PC-9 (cell line): ENCODE results near the gene CELF1. TPM values are rescaled to one million over a fixed set of nuclear protein-coding genes. Genes with fewer than 3 reads are reported as not detected.

Experiments used
- Bru-seq: library from RNA; stranded (reverse); fragments of 400-500 nt; gene quantifications from one replicate; lab custom pipeline; 2021; lab: Mats Ljungman, UMichigan
- BruChase-seq, 2 experiments: library from RNA; stranded (reverse); fragments of 400-500 nt; gene quantifications; one replicate each; lab custom pipeline; 2021; lab: Mats Ljungman, UMichigan
- BruUV-seq: library from RNA; stranded (reverse); fragments of 400-500 nt; replicated peaks from 2 replicates; lab custom pipeline; 2021; lab: Mats Ljungman, UMichigan
- CTCF ChIA-PET: fragments of 300-600 bp; sonication (Branson Sonifier 250); formaldehyde crosslinking; loops from one replicate; lab custom pipeline; 2022; ENCODE audit warnings: antibody characterized with exemption; lab: Charles Lee
- POLR2A ChIA-PET: fragments of 300-600 bp; sonication (Branson Sonifier 250); formaldehyde crosslinking; loops from one replicate; lab custom pipeline; 2022; ENCODE audit warnings: antibody characterized with exemption; ENCODE audit not compliant: unreplicated experiment; lab: Charles Lee
- DNase-seq, 2 experiments: peaks; one replicate each; pipeline versions ENCODE4 v3.0.0 to v3.0.0-alpha.2; 2015 to 2022; ENCODE audit warnings: mixed read lengths in 1 of 2
- H2AFZ ChIP-seq: fragments of 200-600 bp; sonication (generic); 2 replicates; pipeline ENCODE4 v1.8.1; 2017; ENCODE audit warnings: antibody characterized with exemption
- H3F3A ChIP-seq: fragments of 200-600 bp; sonication (generic); 2 replicates; pipeline ENCODE4 v1.8.1; 2017; ENCODE audit warnings: antibody characterized with exemption, mild to moderate bottlenecking, low read depth; ENCODE audit not compliant: insufficient read depth
- H3K27ac ChIP-seq: fragments of 200-600 bp; sonication (generic); 2 replicates; pipeline ENCODE4 v1.6.1; 2016; ENCODE audit warnings: mixed run types
- H3K27me3 ChIP-seq: fragments of 200-600 bp; sonication (generic); 2 replicates; pipeline ENCODE4 v1.6.1; 2016; ENCODE audit warnings: low read depth, mixed run types; ENCODE audit not compliant: insufficient read depth
- H3K36me3 ChIP-seq: fragments of 200-600 bp; sonication (generic); 2 replicates; pipeline ENCODE4 v1.6.1; 2016; ENCODE audit warnings: low read depth, mixed run types
- H3K4me1 ChIP-seq: fragments of 200-600 bp; sonication (generic); replicated peaks from 2 replicates; pipeline ENCODE4 v1.6.1; 2016; ENCODE audit warnings: mixed run types; ENCODE audit not compliant: insufficient read depth
- H3K4me2 ChIP-seq: fragments of 200-600 bp; sonication (generic); 2 replicates; pipeline ENCODE4 v1.6.1; 2017; ENCODE audit warnings: mixed run types
- H3K4me3 ChIP-seq: fragments of 200-600 bp; sonication (generic); 2 replicates; pipeline ENCODE4 v1.6.1; 2016; ENCODE audit warnings: mixed run types
- H3K79me2 ChIP-seq: fragments of 200-600 bp; sonication (generic); 2 replicates; pipeline ENCODE4 v1.6.1; 2017; ENCODE audit warnings: low read depth, mixed run types
- H3K9me2 ChIP-seq: fragments of 200-600 bp; sonication (generic); 2 replicates; pipeline ENCODE4 v1.8.1; 2017; ENCODE audit warnings: mild to moderate bottlenecking; ENCODE audit not compliant: insufficient read depth
- H3K9me3 ChIP-seq: fragments of 200-600 bp; sonication (generic); 2 replicates; pipeline ENCODE4 v1.8.1; 2016; ENCODE audit warnings: low read depth; ENCODE audit not compliant: insufficient read depth
- H4K20me1 ChIP-seq: fragments of 200-600 bp; sonication (generic); 2 replicates; pipeline ENCODE4 v1.8.1; 2017; ENCODE audit not compliant: insufficient read depth
- CTCF ChIP-seq: fragments of 200-600 bp; sonication (generic); conservative IDR thresholded peaks from 2 replicates; pipeline ENCODE4 v1.6.1; 2017; ENCODE audit warnings: mixed run types, antibody characterized with exemption, mild to moderate bottlenecking, moderate library complexity
- EZH2 ChIP-seq: fragments of 200-600 bp; sonication (generic); IDR thresholded peaks from 2 replicates; pipeline ENCODE4 v1.8.0; 2017; ENCODE audit warnings: antibody characterized with exemption, low read depth
- intact Hi-C: fragments of 100-400 bp; cut with micrococcal nuclease; formaldehyde crosslinking; loops from one replicate; pipeline ENCODE4 v1.10.0; 2022; ENCODE audit not compliant: unreplicated experiment
- long read RNA-seq: library from polyadenylated mRNA; stranded (forward); transcript quantifications from one replicate; pipeline ENCODE4 v2.0.0, GENCODE V29; 2022
- total RNA-seq: library from RNA; stranded (reverse); gene quantifications from 2 replicates; pipeline ENCODE4 v1.2.3, GENCODE V29; 2021

Gene CELF1
- 115 and 165 TPM in 2 replicates for total RNA-seq
- percentile 96 among the genes with signal in this experiment for Bru-seq, nascent RNA
- BruChase-seq, experiment 1, labeled RNA remaining after a 2-hour chase: percentile 96 among the genes with signal in this experiment
- percentile 95 among the genes with signal in this experiment for BruChase-seq, experiment 2, labeled RNA remaining after a 6-hour chase
- long read RNA-seq, partial matches to known transcripts: 27 of 81 reads
- long read RNA-seq, other reads (novel, unspliced or antisense): 52 of 81 reads

- H3K9me3 ChIP-seq: no peaks in the 10 kb centered on the region
- H3F3A ChIP-seq: peaks cover 33% of the 10 kb centered on the region; the same call in 1 of the 2 replicates
- peaks cover 49% of the 10 kb centered on the region for H3K79me2 ChIP-seq
- intact Hi-C loops: loop anchor here (1.0 to 5.0 kb wide), 4 partner anchors 12 to 125 kb away; partner anchors contain the start of gene PSMC3
- H3K9me2 ChIP-seq: 0 out of 2 replicates have a peak, but pooled peaks cover 5% of the 10 kb centered on the region
- H3K4me3 ChIP-seq: peak within 1 kb of the TSS; percentile 80
- no TSS peak for BruUV-seq
- POLR2A ChIA-PET: interaction anchor here (0.5 to 0.9 kb wide), 4 partner anchors 9 to 296 kb away, joined by 4 to 14 read pairs (median 5); no protein-coding TSS in a partner anchor
- TF ChIP-seq CTCF (peak; percentile 85), EZH2 (no peak)
- peak; percentile 77 to 96 for DNase-seq
- H3K36me3 ChIP-seq: peaks cover 20% of the 10 kb centered on the region
- peak within 1 kb of the TSS; percentile 97 for H3K4me2 ChIP-seq
- peak within 1 kb of the TSS; percentile 89 for H2AFZ ChIP-seq
- H3K4me1 ChIP-seq: peaks cover 24% of the 10 kb centered on the region
- CTCF ChIA-PET: interaction anchor here (0.5 to 1.0 kb wide), 17 partner anchors 11 to 495 kb away, joined by 3 to 11 read pairs (median 4); no protein-coding TSS in a partner anchor
- H3K27me3 ChIP-seq: no peaks in the 10 kb centered on the region
- peak within 1 kb of the TSS; percentile 87 for H3K27ac ChIP-seq
- peaks cover 33% of the 10 kb centered on the region for H4K20me1 ChIP-seq
Measured at GRCh38 chr11:47552566-47553405, at the start of gene CELF1. Gene CELF1, minus strand, starts transcription at chr11:47553132. Its CDS starts 53,609 bp downstream, at chr11:47499523.

- POLR2A ChIA-PET: no interaction called here
- Histone ChIP-seq H3K9me3 (no peaks in the 10 kb centered on the region), H3K9me2 (no peaks in the 10 kb centered on the region), H2AFZ (no peak overlapping the region), H3K4me3 (no peak overlapping the region), H4K20me1 (no peaks in the 10 kb centered on the region), H3K79me2 (no peaks in the 10 kb centered on the region), H3K4me1 (no peaks in the 10 kb centered on the region), H3K4me2 (no peak overlapping the region), H3K27ac (no peak overlapping the region), H3F3A (no peaks in the 10 kb centered on the region), H3K27me3 (no peaks in the 10 kb centered on the region; the same call in 1 of the 2 replicates), H3K36me3 (no peaks in the 10 kb centered on the region)
- no peak for TF ChIP-seq EZH2
- no peak for TF ChIP-seq CTCF
- no peak for DNase-seq
- CTCF ChIA-PET: no interaction called here
- BruUV-seq: no TSS peak
- intact Hi-C loops: no loop called here
Measured at GRCh38 chr11:47599902-47600301, 47.0 kb upstream of the CELF1 start.

- H3K79me2 ChIP-seq: no peaks in the 10 kb centered on the region
- BruUV-seq: no TSS peak
- no peak overlapping the region for H3K27ac ChIP-seq
- H3K27me3 ChIP-seq: peaks cover 22% of the 10 kb centered on the region; the same call in 1 of the 2 replicates
- no peaks in the 10 kb centered on the region for H3K9me2 ChIP-seq
- DNase-seq: no peak
- ChIA-PET CTCF (no interaction called here), POLR2A (no interaction called here)
- no peaks in the 10 kb centered on the region for H3K9me3 ChIP-seq
- no peak overlapping the region for H3K4me3 ChIP-seq
- H3F3A ChIP-seq: peaks cover 7% of the 10 kb centered on the region; the same call in 1 of the 2 replicates
- intact Hi-C loops: no loop called here
- H3K4me2 ChIP-seq: no peak overlapping the region
- no peaks in the 10 kb centered on the region for H3K4me1 ChIP-seq
- no peak for TF ChIP-seq CTCF
- TF ChIP-seq EZH2: no peak
- H3K36me3 ChIP-seq: no peaks in the 10 kb centered on the region
- no peak overlapping the region for H2AFZ ChIP-seq
- no peaks in the 10 kb centered on the region for H4K20me1 ChIP-seq
Measured at GRCh38 chr11:47595967-47596366, 43.0 kb upstream of the CELF1 start.
